GM18873 (cell line): Measurements from ENCODE around the gene IZUMO2.
"Not testable (repeated sequence)": the region's sequence is repeated elsewhere in the genome, so short reads cannot be mapped to it uniquely, and the experiment has no call there.

Source experiments
- ATAC-seq: cut with Tn5 transposase; IDR thresholded peaks from one replicate; pipeline ENCODE4 v1.9.1; 2021; ENCODE audit warnings: mild to moderate bottlenecking, moderate library complexity, moderate number of reproducible peaks; ENCODE audit not compliant: unreplicated experiment, low FRiP score

Gene IZUMO2

GRCh38 chr19:50187937-50188336, 24.9 kb upstream of the IZUMO2 start:
- ATAC-seq = no peak

GRCh38 chr19:50184196-50184595, 21.1 kb upstream of the IZUMO2 start:
- ATAC-seq = no peak

- no peak for ATAC-seq
These were observed 18.0 kb upstream of the IZUMO2 start for GRCh38 chr19:50181121-50181520.

GRCh38 chr19:50178859-50179537, 15.9 kb upstream of the IZUMO2 start:
- no peak for ATAC-seq

- no peak for ATAC-seq
These were observed 15.2 kb upstream of the IZUMO2 start for GRCh38 chr19:50178320-50178719.

- no peak for ATAC-seq
These were observed 13.7 kb upstream of the IZUMO2 start for GRCh38 chr19:50176775-50177174.

- ATAC-seq = no peak
These were observed 12.8 kb upstream of the IZUMO2 start for GRCh38 chr19:50175924-50176323.

- no peak for ATAC-seq
These were observed 11.2 kb upstream of the IZUMO2 start for GRCh38 chr19:50174100-50174793.

GRCh38 chr19:50173127-50173526, 10.0 kb upstream of the IZUMO2 start:
- no peak for ATAC-seq

GRCh38 chr19:50172726-50173125, 9.6 kb upstream of the IZUMO2 start:
- no peak for ATAC-seq

GRCh38 chr19:50171752-50172151, 8.7 kb upstream of the IZUMO2 start:
- no peak for ATAC-seq

GRCh38 chr19:50167314-50167721, 4.2 kb upstream of the IZUMO2 start:
- no peak for ATAC-seq

GRCh38 chr19:50159078-50159477, 4.0 kb downstream of the IZUMO2 start:
- no peak for ATAC-seq

GRCh38 chr19:50158577-50158976, 4.5 kb downstream of the IZUMO2 start:
- ATAC-seq = no peak

- ATAC-seq = no peak
These were observed 7.5 kb downstream of the IZUMO2 start for GRCh38 chr19:50155520-50156109.

- no peak for ATAC-seq
These were observed 8.6 kb downstream of the IZUMO2 start for GRCh38 chr19:50154529-50154928.

GRCh38 chr19:50152578-50152977, 10.5 kb downstream of the IZUMO2 start:
- ATAC-seq = no peak

GRCh38 chr19:50148528-50148927, 14.6 kb downstream of the IZUMO2 start:
- ATAC-seq = no peak

- ATAC-seq = no peak
These were observed 15.3 kb downstream of the IZUMO2 start for GRCh38 chr19:50147462-50148423.

GRCh38 chr19:50141921-50142320, 21.2 kb downstream of the IZUMO2 start:
- ATAC-seq = not testable (repeated sequence)
